Tibial artery (tissue), 4 donors: ENCODE measurements around the gene SP2.

ENCODE experiments used
- DNase-seq, 2 donors: peaks; one replicate each; pipeline ENCODE4 v3.0.0-alpha.2; 2019
- H3K27ac ChIP-seq, 2 donors: fragments of 200-600 bp; sonication (generic) in 1 of 2; 1 replicate in 1 of 2; 2 replicates in 1 of 2; pipeline ENCODE4 v1.5.1; 2018 to 2019; ENCODE audit warnings: mild to moderate bottlenecking in 1 of 2
- H3K27me3 ChIP-seq, 2 donors: fragments of 200-600 bp; sonication (generic) in 1 of 2; one replicate each; pipeline versions ENCODE4 v1.5.1 to v1.6.0; 2016 to 2019
- H3K36me3 ChIP-seq, 3 donors: fragments of 200-600 bp; sonication (generic) in 2 of 3; one replicate each; pipeline ENCODE4 v1.5.1; 2016 to 2019; ENCODE audit warnings: mild to moderate bottlenecking in 2 of 3
- H3K4me1 ChIP-seq, 4 donors: fragments of 200-600 bp; sonication (generic) in 2 of 4; 1 replicate in 3 of 4; 2 replicates in 1 of 4; pipeline ENCODE4 v1.5.1; 2016 to 2019
- H3K4me3 ChIP-seq, 2 donors: fragments of 200-600 bp; sonication (generic) in 1 of 2; 1 replicate in 1 of 2; 2 replicates in 1 of 2; pipeline ENCODE4 v1.5.1; 2018 to 2019; ENCODE audit warnings: mild to moderate bottlenecking in 2 of 2
- H3K9me3 ChIP-seq, 3 donors: fragments of 200-600 bp; sonication (generic) in 1 of 3; one replicate each; pipeline ENCODE4 v1.5.1; 2016 to 2019
- intact Hi-C: fragments of 100-400 bp; cut with DNase I; formaldehyde crosslinking; loops from one replicate; pipeline ENCODE4 v1.15.0; 2023; ENCODE audit warnings: low total_unique reads
- TF ChIP-seq, protein P1 (sequence below), 2 experiments: fragments of 200-600 bp in 1 of 2; fragments of 450-650 bp in 1 of 2; IDR thresholded peaks; one replicate each; pipeline ENCODE4 v1.5.1; 2017 to 2019; ENCODE audit warnings: antibody characterized with exemption in 2 of 2, mild to moderate bottlenecking in 1 of 2, moderate library complexity in 1 of 2

SP2 gene

DNA sequence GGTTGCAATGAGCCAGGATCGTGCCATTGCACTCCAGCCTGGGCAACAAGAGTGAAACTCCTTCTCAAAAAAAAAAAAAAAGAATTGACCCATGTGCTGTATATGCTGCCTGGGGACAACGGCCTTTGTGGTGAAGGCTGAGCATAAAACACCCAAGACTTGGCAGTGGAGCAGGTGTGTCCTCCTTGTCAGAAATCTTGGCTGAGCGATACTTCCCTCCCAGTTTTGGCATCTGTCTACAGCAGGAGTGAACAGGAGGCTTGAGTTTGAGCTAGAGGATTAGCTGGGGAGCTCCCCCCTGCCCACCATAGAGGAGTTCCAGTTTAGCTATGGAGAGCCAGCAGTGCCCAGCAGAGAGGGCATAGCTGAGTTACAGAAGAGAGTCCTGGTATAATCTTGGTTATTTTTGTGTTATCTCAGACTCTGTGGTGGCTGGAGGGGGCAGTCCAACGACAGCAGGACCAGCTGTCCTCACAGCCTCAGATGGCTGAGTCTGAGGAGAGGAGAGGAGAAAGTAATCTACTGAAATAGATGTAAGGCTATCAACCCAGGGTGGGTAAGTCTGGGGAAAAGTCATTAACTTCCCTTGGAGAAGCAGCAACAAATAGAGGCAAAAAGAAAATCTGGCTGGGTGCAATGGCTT is 18.4 kb downstream of the SP2 start:
- no peak for DNase-seq
- H3K4me1 ChIP-seq: peaks cover 0 to 58% (median 13%) of the 10 kb centered on the region in 4 donors
- H3K4me3 ChIP-seq: no peak overlapping the region
- no peaks in the 10 kb centered on the region for H3K27me3 ChIP-seq
- peaks cover 0 to 27% (median 18%) of the 10 kb centered on the region in 3 donors for H3K36me3 ChIP-seq
- no peaks in the 10 kb centered on the region for H3K9me3 ChIP-seq
- H3K27ac ChIP-seq: no peak overlapping the region
- intact Hi-C loops: no loop called here
- TF ChIP-seq, protein P1, sequence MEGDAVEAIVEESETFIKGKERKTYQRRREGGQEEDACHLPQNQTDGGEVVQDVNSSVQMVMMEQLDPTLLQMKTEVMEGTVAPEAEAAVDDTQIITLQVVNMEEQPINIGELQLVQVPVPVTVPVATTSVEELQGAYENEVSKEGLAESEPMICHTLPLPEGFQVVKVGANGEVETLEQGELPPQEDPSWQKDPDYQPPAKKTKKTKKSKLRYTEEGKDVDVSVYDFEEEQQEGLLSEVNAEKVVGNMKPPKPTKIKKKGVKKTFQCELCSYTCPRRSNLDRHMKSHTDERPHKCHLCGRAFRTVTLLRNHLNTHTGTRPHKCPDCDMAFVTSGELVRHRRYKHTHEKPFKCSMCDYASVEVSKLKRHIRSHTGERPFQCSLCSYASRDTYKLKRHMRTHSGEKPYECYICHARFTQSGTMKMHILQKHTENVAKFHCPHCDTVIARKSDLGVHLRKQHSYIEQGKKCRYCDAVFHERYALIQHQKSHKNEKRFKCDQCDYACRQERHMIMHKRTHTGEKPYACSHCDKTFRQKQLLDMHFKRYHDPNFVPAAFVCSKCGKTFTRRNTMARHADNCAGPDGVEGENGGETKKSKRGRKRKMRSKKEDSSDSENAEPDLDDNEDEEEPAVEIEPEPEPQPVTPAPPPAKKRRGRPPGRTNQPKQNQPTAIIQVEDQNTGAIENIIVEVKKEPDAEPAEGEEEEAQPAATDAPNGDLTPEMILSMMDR (IDR thresholded peaks at IDR 0.05): no peak

GRCh38 chr17:47915776-47916398 is 19.9 kb downstream of the SP2 start:
- no peaks in the 10 kb centered on the region for H3K27me3 ChIP-seq
- peaks cover 0 to 27% (median 18%) of the 10 kb centered on the region in 3 donors for H3K36me3 ChIP-seq
- no peak for DNase-seq
- no peak overlapping the region for H3K27ac ChIP-seq
- no peaks in the 10 kb centered on the region for H3K9me3 ChIP-seq
- H3K4me3 ChIP-seq: no peak overlapping the region
- intact Hi-C loops: no loop called here
- TF ChIP-seq, protein P1 (IDR thresholded peaks at IDR 0.05): no peak
- H3K4me1 ChIP-seq: peaks cover 0 to 46% (median 6%) of the 10 kb centered on the region in 4 donors

GRCh38 chr17:47916489-47917208 is 20.6 kb downstream of the SP2 start:
- intact Hi-C loops: no loop called here
- Histone ChIP-seq H3K4me3 (no peak overlapping the region), H3K27me3 (no peaks in the 10 kb centered on the region), H3K4me1 (peaks cover 0 to 43% (median 6%) of the 10 kb centered on the region in 4 donors), H3K36me3 (peaks cover 0 to 27% (median 18%) of the 10 kb centered on the region in 3 donors), H3K27ac (no peak overlapping the region), H3K9me3 (no peaks in the 10 kb centered on the region)
- TF ChIP-seq, protein P1 (IDR thresholded peaks at IDR 0.05): no peak
- no peak for DNase-seq

DNA sequence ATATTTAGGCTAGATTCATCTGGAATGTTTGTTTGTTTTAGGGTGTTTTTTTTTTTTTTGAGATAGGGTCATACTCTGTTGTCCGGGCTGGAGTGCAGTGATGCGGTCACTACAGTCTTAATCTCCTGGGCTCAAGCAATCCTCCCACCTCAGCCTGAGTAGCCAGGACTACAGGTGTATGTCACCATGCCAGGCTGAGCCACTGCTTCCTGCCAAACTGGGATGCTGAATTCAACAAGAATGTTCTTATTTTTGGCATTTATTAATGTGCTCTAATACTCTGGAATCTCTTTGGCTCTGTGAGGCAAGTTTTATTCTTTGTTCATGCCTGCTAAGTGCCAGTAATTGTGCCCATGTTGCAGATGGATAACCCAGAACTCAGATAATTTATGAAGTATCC is 21.5 kb downstream of the SP2 start:
- intact Hi-C loops: no loop called here
- Histone ChIP-seq H3K4me1 (peaks cover 0 to 43% (median 6%) of the 10 kb centered on the region in 4 donors), H3K4me3 (no peak overlapping the region), H3K36me3 (peaks cover 0 to 28% (median 18%) of the 10 kb centered on the region in 3 donors), H3K9me3 (no peaks in the 10 kb centered on the region), H3K27ac (no peak overlapping the region), H3K27me3 (no peaks in the 10 kb centered on the region)
- TF ChIP-seq, protein P1 (IDR thresholded peaks at IDR 0.05): no peak
- DNase-seq: no peak

DNA sequence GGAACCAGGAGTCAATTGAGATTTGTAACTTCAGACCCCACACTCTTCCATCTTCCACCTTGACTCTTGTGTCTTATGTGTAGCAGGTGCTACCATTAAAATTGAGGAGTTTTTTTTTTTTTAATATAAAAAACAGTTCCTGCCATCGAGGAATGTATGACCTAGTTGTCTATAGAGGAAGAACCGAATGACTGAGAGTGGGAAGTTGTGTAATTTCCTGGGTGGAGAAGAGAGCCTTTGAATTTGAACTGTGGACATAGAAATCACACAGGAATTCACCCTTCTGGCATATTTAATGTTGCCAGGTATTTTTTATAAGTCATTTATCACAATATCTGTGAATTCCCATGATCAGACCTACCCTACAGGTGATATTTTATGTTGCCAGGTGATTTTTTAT is 22.0 kb downstream of the SP2 start:
- TF ChIP-seq, protein P1 (IDR thresholded peaks at IDR 0.05): no peak
- Histone ChIP-seq H3K4me3 (no peak overlapping the region), H3K27me3 (no peaks in the 10 kb centered on the region), H3K9me3 (no peaks in the 10 kb centered on the region), H3K4me1 (peaks cover 0 to 43% (median 6%) of the 10 kb centered on the region in 4 donors), H3K27ac (no peak overlapping the region), H3K36me3 (peaks cover 1 to 32% (median 22%) of the 10 kb centered on the region in 3 donors)
- DNase-seq: no peak
- intact Hi-C loops: no loop called here
